Measurements from ENCODE around the gene SHMT2.
A peak's percentile ranks its signal among the peaks of the same experiment; 100 is the strongest.

SHMT2 gene

GRCh38 chr12:57198329-57198728, 31.2 kb upstream of the SHMT2 start:
- DNase-seq = no peak

- no peak for DNase-seq
Measured at GRCh38 chr12:57199191-57199590, 30.3 kb upstream of the SHMT2 start.

- DNase-seq = no peak
Measured at GRCh38 chr12:57200497-57200896, 29.0 kb upstream of the SHMT2 start.

GRCh38 chr12:57201219-57201618, 28.3 kb upstream of the SHMT2 start:
- no peak for DNase-seq

GRCh38 chr12:57201631-57202030, 27.9 kb upstream of the SHMT2 start:
- DNase-seq = no peak

GRCh38 chr12:57202321-57202720, 27.2 kb upstream of the SHMT2 start:
- no peak for DNase-seq

GRCh38 chr12:57203201-57203600, 26.3 kb upstream of the SHMT2 start:
- DNase-seq = no peak

GRCh38 chr12:57203791-57204190, 25.7 kb upstream of the SHMT2 start:
- no peak for DNase-seq

GRCh38 chr12:57204454-57204853, 25.1 kb upstream of the SHMT2 start:
- DNase-seq = no peak

GRCh38 chr12:57205186-57205585, 24.3 kb upstream of the SHMT2 start:
- DNase-seq = no peak

GRCh38 chr12:57205931-57206330, 23.6 kb upstream of the SHMT2 start:
- DNase-seq = no peak

- DNase-seq = no peak
Measured at GRCh38 chr12:57207731-57208630, 21.5 kb upstream of the SHMT2 start.

- no peak for DNase-seq
Measured at GRCh38 chr12:57208631-57209282, 20.8 kb upstream of the SHMT2 start.

GRCh38 chr12:57209916-57210315, 19.6 kb upstream of the SHMT2 start:
- DNase-seq = no peak

- DNase-seq = no peak
Measured at GRCh38 chr12:57210461-57210860, 19.1 kb upstream of the SHMT2 start.

- no peak for DNase-seq
Measured at GRCh38 chr12:57210926-57211692, 18.4 kb upstream of the SHMT2 start.

GRCh38 chr12:57211791-57212700, 17.5 kb upstream of the SHMT2 start:
- no peak for DNase-seq

GRCh38 chr12:57212701-57213057, 16.8 kb upstream of the SHMT2 start:
- no peak for DNase-seq

GRCh38 chr12:57213058-57213715, 16.3 kb upstream of the SHMT2 start:
- DNase-seq = peak; percentile 67 to 79 (median 76)

- no peak for DNase-seq
Measured at GRCh38 chr12:57213763-57214397, 15.6 kb upstream of the SHMT2 start.

- peak; percentile 33 to 68 (median 55) for DNase-seq
Measured at GRCh38 chr12:57214398-57214781, 15.1 kb upstream of the SHMT2 start.
